NCI-H2107 (cell line): ENCODE data around the gene COPRS.
"Not testable (repeated sequence)": the region's sequence is repeated elsewhere in the genome, so short reads cannot be mapped to it uniquely, and the experiment has no call there.

Experiments
- DNase-seq: peaks from one replicate; lab custom pipeline; 2025; lab: John Stamatoyannopoulos, UW

COPRS gene

DNA sequence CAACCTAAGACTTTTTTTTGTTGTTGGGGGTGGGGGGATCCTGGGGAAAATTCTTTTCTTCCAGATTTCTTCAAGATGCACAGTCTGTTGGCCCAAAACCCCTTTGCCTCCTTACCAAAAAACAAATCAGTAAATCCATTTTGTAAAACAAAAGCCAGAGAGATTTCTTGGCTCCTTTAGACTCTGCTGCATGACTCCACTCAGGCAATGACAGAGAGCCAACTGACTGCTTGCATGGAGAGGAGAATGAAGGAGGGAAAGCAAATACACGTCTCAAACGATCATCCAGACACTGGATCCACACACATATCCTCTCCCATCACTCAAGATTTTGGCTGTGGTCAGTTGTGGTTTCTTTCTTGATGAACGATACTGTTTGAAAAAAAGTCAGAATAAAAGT, 13.8 kb downstream of the COPRS start:
- DNase-seq: no peak

DNA sequence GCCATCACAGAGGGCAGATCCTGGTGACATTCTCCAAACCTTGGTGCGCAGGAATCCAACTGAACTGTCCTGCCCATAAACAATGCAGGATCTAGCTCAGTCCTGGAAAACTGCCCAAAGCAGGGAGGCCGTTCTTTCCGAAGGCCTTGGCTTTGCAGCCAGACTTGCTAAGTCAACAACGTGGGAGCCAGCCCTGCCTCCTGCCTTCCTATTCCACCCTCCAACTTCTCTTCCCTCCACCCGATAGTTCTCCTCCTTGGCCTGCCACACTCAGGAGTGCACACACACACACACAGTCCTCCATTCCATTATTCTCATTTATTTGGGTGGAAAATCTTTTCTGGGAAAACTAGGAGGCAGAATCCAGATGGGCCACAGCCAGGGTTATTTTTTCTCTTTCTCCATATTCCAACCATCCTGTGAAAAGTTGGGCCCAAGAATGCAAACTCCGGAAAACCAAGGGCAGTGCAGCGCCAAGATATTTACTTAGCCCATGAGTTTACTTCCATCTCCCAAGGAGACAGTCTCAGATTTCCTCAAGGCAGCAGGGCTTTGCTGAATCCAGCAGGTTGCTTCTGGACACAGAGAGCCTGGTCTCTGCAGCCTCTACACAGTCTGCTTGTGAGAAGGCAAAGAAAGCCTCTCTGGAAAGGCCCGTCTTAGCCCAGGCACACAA, 15.8 kb downstream of the COPRS start:
- no peak for DNase-seq

DNA sequence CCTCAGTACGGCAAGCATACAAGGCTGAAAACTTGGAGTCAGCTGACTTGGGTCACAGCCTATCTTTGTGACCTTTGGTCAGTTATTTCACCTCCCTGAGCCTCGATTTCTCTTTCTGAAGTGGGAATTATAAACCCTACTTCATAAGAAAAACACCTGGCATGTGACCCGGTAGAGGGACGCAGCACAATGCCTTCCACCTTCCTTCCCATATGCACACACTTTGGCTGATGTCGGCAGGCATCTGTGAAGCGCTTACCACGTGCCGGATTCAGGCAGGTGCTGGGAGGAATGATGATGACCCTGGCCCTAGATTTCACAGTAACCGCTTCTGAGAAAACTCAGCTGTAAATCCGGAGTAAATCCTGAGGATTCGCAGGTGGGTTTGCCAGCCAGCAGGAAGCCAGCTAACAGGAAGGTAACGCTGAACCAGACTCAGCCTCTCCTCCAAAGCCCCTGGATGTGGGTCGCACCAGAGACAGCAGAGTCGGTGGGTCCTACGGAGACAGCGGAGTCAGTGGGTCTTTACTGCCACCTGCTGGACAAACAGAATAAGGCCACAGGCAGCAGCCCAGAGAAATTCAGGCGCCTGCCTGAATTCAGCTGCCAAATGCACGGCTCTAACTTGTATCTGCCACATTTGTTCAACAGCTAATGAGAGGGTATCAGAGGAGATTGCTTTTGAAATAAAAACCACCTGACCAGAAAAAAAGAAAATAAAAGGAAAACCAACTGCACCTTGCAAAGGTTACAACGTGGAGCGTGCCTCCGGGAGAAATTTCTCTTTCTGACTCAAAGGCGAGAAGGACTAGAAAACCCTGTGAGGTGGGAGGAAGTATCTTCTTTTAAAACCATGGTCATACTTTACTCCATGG, 16.6 kb downstream of the COPRS start:
- DNase-seq: peak; percentile 42

DNA sequence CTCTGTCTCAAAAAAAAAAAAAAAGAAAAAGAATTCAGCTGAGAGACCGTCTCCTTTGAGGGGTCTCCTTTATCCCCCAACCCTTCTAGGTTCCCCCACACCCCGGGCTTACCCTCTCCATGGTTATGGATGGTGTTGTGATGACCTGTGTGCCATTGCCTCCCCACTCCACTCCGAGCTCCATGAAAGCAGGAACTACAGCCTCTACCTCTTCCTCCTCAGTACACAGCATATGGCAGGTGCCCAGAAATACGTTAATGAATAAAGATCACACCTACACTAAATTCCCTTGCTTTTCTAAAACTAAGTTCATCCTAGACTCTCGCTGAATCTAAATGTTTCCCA, 17.2 kb downstream of the COPRS start:
- no peak for DNase-seq

DNA sequence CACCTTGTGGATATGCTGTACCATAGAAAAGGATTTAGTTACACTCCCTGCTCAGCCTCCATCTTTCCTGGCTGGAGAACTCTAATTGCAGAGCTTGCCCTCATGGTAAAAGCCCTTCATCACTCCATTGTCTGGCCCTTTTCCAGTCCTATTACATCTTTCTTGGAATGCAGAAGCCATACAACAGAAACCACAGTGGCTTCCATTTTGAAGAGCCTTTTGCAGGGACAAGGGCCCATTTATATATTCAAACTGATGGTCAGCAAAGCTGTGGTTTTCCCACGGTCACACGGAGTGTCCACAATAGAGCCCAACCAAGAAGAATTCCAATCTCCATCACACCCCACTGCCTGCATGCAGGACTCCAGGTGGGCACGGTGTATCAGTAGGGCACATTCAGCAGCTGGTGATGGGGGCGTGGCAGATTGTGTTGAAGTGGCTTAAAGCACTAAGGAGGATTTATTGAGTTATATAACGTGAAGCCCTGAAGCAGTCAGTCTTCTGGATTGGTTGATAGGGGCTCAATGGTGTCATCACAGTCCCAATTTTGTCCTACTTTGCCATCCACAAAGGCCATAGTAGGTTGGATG, 20.3 kb downstream of the COPRS start:
- DNase-seq: no peak

DNA sequence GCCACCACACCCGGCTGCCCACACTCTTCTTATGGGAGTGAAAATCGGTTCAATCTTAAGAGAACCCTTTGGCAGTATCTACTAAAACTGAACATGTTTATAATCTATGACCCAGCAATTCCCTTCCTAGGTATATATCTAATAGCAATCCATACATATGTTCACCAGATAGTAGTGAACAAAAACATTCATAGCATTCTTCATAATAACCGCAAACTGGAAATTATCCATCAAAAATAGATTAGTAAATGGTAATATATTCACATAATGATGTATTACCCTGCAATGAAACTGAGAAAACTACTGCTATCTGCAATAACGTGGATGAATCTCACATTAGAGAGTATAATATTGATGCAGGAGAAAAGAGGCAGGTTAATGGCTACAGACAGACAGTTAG, 23.1 kb downstream of the COPRS start:
- no peak for DNase-seq

DNA sequence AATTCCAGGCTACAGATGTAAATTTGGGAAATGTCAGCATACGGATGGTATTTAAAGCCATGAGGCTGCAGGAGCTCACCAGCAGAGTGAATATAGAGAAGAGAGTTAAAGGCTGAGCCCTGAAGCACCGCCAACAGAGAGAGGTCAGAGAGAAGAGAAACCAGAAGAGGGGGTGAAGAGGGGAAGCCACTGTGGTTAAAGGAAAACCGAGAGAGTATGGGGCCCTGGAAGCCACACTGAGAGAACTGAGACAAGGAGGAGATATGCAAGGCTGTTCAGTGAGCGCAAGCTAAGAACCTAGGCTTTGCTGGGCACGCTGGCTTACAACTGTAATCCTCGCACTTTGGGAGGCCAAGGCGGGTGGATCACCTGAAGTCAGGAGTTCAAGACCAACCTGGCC, 24.6 kb downstream of the COPRS start:
- no peak for DNase-seq

DNA sequence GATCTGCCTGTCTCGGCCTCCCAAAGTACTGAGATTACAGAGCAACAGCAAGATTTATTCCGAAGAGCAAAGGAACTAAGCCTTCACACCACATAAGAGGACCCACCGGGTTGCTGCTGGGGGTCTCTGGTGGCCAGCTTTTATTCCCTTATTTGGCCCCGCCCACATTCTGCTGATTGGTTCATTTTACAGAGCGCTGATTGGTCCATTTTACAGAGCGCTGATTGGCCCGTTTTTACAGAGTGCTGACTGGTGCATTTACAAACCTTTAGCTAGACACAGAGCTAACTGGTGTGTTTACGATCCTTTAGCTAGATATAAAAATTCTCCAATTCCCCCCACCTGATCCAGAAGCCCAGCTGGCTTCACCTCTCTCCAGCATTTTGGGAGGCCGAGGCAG, 26.3 kb downstream of the COPRS start:
- no peak for DNase-seq

DNA sequence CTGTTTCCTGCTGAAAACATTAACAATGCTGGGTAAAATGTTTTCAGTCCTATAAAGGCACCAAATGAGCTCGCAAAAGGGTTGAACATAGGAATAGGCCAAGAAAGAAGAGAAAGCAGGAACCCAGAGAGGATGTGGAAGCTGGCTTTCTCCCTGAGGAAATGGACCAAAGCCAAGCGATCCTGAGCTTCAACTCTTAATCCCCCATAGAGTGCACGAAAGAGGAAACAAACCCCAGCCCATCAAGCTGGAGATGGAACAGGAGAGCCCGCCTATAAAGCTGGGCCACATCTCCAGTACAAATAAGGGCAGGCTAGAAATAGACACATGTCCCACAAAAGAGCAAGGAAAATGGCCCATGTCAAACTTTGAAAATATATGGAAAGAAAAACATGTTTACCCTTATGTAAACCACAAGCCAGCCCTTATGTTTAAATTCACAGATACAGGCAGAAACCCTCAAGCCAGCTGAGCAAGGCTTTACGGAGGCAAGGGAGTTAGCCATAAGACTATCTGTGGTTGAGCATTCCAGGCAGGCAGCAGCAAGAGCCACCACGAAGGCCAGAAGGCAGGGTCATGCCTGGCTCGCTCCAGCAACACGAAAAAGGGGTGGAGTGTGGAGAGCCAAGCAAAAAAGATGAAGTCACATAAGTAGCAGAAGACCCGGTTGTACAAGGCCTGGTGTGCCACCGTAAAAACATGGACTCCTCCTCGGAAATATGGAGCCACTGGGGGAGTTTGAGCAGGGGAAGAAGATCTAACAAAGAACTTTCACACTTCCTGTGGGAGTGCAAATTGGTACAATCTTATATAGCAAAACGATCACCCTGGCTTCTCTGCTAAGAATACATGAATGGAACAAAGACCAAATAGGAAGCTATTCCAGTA, 27.8 kb downstream of the COPRS start:
- DNase-seq: no peak

DNA sequence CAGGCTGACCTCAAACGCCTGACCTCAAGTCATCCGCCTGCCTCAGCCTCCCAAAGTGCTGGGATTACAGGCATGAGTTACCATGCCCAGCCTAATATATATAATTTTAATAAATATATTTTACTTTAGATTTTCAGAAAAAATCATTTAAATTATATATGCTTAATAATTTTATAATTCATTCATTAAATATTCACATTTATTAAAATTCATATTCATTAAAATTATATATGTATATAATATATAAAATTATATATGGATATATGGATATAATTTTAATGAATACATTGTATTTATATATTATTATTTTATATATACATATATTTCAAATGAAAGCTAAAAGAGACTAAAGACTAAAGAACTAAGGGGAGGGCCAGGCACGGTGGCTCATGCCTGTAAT, 29.4 kb downstream of the COPRS start:
- DNase-seq: no peak

DNA sequence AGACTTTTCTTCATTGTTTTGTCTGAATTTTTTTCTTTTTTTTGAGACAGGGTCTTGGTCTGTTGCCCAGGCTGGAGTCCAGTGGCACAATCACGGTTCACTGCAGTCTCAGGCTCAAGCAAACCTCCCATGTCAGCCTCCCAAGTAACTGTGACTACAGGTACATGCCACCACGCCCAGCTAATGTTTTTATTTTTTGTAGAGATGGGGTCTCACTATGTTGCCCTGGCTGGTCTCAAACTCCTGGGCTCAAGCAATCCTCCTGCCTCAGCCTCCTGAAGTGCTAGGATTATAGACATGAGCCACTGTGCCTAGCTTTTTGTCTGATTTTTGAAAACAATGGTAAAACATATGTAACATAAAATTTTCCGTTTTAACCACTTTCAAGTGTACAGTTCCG, 30.1 kb downstream of the COPRS start:
- DNase-seq: not testable (repeated sequence)

DNA sequence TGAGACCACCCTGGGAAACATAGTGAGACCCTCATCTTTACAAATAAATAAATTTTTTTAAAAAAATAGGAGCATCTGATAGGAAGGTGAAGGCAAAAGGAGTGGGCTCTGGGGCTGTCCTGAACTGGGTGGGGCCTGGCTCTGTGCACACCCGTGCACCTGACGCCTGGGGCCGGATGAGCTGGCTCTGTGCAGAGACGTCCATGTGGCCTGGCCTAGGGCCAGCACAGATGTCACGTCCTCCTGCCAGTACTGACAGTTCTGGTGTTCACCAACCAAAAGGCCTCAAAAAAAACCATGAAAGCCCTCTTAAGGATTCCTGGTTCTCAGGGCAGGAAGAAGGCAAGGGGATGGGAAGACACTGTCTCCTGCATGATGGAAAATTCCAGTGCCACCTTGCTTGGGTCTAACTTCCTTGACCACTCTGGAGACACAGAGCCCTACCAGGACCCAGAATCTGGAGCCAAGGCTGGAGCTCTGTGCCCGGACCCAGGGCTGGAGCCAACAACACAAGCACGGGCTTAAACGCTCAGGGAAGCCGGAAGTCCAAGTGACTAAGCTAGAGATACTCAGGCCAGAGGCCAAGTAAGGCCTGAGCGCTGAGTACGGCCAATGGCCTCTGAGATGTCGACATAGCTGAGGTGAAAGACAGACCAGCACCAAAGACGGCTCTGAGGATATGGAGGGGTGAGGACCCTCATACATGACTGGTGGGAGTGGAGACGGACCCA, 32.9 kb downstream of the COPRS start:
- no peak for DNase-seq

DNA sequence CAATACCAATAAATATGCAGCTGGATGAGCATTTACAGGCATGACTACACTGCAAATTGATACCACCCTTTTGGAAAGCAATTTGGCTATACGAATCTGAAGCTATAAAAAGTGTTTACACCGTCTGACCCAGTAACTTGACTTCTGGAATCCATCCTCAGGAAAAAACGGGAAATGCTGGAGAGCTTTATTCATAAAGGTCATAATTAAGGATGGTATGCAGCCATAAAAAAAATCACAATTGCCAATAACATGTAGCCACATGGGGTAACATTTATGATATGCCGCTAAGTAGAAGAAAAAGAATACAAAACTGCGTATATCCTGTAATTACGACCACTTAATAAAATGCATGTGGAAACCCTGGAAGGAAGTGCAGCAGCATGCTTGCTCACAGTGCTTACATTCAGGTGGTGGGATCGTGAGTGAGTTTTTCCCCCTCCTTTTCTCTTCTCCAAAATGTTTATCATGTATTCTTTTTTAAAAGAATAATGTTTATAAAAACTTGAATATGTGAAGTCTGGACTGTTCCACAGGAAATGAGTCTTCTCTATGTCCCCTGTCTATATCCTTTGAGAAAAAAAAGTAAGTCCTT, 34.2 kb downstream of the COPRS start:
- DNase-seq: no peak

DNA sequence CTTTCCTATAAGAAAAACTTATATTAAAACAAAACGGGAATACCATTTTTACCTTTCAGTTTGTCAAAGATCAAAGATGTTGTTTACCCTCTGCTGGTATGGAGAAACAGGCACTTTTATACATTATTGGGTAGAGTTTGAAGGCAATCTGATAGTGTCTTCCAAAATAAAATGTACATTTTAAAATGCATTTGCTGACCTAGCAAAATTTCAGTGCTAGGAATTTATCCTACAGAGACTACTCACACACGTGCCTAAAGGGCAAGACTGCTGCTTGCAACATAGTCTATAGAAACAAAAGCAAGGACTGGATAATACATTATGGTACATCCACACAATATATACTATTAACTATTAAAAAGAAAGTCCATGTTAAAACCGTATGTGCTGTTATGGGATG, 36.0 kb downstream of the COPRS start:
- no peak for DNase-seq

DNA sequence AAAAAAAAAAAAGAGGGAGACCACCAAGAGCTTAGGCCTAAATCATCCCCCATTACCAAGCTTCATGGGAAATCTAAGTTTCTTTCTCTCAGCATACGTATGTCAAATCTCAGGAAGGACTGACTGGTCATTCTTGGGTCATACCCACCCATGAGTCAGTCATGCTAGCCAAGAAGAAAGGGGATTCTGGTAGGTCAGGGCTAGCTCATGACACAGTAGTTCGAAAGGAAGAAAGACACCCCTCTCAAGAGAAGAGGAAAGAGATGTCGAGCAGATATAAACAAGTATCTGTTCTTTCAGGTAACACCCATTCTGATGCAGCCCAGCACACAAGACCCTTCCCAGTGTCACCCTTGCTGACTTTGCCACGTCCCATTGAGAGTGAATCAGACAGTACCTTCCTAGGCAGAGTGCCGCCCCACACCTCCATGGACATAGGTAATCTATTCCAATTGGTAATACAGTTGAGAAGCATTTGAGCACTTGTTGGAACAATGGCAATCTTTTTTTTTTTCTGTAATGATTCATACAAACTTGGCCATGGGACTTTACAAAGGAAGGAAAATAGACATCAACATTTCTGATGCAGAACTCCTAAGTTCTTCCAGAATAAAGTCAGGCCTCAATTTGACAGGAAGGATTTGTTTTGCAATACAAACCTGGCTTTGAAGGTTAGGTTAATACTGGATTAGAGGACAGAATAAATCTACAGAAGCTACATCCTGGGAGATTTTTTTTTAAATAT, 38.2 kb downstream of the COPRS start:
- no peak for DNase-seq

DNA sequence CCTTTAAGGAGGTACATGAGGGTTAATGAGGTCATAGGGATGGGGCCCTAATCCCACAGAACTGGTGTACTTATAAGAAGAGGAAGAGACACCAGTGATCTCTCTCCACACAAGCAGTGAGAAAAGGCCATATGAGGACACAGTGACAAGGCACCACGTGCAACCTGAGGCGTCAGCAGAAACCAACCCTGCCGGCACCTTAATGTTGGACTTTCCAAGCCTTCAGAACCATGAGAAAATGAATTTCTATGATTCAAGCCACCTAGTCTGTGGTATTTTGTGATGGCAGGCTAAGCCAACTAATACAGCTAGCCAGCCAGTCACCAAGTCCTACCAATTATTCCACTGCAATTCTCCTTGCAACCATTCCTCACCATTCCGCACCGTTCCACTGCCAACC, 39.5 kb downstream of the COPRS start:
- DNase-seq: no peak

DNA sequence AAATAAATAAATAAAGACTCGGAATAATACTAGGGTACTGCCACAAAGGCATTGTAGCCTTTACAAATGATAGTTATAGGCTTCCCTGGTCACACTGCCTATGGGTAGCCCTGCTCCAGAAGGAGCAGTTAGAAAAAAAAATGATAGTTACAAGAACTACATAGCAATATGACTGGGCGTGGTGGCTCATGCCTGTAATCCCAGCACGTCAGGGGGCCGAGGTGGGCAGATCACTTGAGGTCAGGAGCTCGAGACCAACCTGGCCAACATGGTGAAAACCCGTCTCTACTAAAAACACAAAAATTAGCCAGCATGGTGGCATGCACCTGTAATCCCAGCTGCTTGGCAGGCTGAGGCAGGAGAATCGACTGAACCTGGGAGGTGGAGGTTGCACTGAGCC, 40.2 kb downstream of the COPRS start:
- DNase-seq: not testable (repeated sequence)

DNA sequence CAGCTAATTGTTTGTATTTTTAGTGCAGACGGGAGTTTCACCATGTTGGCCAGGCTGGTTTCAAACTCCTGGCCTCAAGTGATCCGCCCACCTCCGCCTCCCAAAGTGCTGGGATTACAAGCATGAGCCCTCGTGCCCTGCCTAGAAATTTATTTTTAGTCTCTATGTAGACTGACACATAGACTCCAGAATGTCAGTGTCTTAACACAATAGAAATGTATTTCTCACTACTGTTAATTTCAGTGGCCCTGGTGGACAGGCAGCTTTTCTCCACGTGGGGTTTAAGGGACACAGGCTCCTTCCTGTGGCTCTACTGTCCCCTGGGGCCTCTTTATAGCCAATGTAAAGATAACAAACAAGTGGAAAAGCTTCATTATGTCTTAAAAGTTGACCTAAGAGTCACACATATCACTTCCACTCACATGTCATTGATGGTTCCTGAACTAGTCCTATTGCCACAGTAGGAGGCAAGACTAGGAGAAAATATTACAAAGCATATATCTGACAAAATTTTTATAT, 43.8 kb downstream of the COPRS start:
- DNase-seq: no peak

DNA sequence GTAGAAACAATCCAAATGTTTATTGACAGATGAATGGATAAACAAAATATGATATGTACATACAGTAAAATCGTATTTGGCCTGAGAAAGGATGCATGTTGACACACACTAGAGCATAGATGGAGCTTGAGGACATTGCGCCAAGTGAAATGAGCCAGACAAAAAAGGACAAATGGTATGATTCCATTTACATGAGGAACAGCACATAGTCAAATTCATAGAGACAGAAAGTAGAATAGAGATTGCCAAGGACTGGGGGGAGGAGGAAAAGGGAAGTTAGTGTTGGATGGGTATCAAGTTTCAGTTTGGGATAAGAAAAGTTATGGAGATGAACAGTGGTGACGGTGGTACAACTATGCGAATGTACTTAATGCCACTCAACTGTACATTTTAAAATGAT, 47.9 kb downstream of the COPRS start:
- DNase-seq: no peak

DNA sequence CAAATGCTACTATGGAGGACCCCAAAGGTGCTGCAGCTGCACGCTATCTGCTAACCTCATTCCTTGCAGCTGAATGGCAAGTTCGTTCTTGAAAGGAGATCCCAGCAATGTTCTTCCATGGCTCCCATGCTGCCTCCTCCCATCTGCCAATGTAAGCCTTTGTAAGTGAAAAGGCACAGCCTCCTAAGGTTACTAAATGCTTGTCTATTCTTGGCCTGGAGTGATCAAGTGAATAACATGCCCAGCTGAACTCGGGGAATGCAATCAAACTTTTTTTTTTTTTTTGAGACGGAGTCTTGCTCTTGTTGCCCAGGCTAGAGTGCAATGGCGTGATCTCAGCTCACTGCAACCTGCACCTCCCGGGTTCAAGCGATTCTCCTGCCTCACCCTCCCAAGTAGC, 49.2 kb downstream of the COPRS start:
- DNase-seq: not testable (repeated sequence)
